Measurements from ENCODE around the gene GPR108.

The GPR108 gene

DNA sequence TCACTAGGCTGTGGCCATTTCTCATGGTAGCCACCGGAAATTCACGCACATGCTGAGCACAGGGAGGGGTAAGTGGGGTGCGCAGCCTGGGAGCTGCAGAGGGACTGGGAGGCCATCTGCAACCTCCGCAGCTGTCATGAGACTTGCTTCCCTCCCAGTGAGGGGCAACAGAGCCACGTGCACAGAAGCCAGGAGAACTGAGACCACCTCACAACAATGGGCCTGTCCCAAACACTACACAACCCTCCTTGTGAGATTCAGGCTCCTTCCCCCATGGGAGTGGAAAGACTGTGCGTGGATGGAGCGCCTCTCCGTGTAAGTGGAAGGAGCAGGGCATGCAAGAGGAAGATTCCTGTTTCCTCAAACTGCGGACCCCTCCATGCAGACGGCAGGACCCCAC is 25.8 kb downstream of the GPR108 start:
- TF ChIP-seq CREB1 (IDR thresholded peaks at IDR 0.05; ENCODE audit: low read depth), result no peak
- TF ChIP-seq USF1 (IDR thresholded peaks at IDR 0.05), result no peak
- no peak for TF ChIP-seq YY1 (IDR thresholded peaks at IDR 0.05; ENCODE audit: low read depth)
- no peak for TF ChIP-seq TEAD4 (IDR thresholded peaks at IDR 0.05)
- TF ChIP-seq CEBPB (IDR thresholded peaks at IDR 0.05), result no peak
- TF ChIP-seq TCF12 (IDR thresholded peaks at IDR 0.05; ENCODE audit: low read depth), result no peak
- no peak for TF ChIP-seq TAF1 (IDR thresholded peaks at IDR 0.05; ENCODE audit: low read depth)
- TF ChIP-seq ZBTB7A (IDR thresholded peaks at IDR 0.05; ENCODE audit: low read depth), result no peak
- TF ChIP-seq EP300 (IDR thresholded peaks at IDR 0.05; ENCODE audit: borderline replicate concordance), result no peak
- TF ChIP-seq EGR1 (IDR thresholded peaks at IDR 0.05), result no peak
- no peak for TF ChIP-seq REST (IDR thresholded peaks at IDR 0.05; ENCODE audit: low read depth)
- TF ChIP-seq NFIC (IDR thresholded peaks at IDR 0.05), result no peak
- no peak for TF ChIP-seq RAD21 (IDR thresholded peaks at IDR 0.05; ENCODE audit: low read depth)

DNA sequence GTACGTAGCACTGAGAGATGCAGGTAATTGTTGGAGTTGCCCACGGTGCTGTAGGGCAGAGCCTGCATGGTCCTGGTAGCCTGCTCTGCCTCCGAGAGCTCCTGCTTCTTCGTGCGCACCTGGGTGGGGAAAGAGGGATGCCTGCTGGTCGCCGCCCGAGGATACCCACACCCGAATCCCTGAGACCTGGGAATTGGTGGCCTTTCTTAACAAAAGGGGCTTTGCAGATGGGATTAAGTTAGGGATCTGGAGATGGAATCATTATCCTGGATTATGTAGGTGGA is 26.4 kb downstream of the GPR108 start:
- TF ChIP-seq USF1 (IDR thresholded peaks at IDR 0.05) (no peak), ZBTB7A (IDR thresholded peaks at IDR 0.05; ENCODE audit: low read depth) (no peak), NFIC (IDR thresholded peaks at IDR 0.05) (no peak), MAX (IDR thresholded peaks at IDR 0.05) (no peak), EP300 (IDR thresholded peaks at IDR 0.05; ENCODE audit: borderline replicate concordance) (no peak)

- no peak for TF ChIP-seq RAD21 (IDR thresholded peaks at IDR 0.05; ENCODE audit: low read depth)
- TF ChIP-seq TCF12 (IDR thresholded peaks at IDR 0.05; ENCODE audit: low read depth), result no peak
- no peak for TF ChIP-seq CEBPB (IDR thresholded peaks at IDR 0.05)
- TF ChIP-seq FOXM1 (IDR thresholded peaks at IDR 0.05; ENCODE audit: borderline replicate concordance, low read depth), result no peak
- TF ChIP-seq EGR1 (IDR thresholded peaks at IDR 0.05), result no peak
- no peak for TF ChIP-seq EP300 (IDR thresholded peaks at IDR 0.05; ENCODE audit: borderline replicate concordance)
- no peak for TF ChIP-seq USF1 (IDR thresholded peaks at IDR 0.05)
- TF ChIP-seq MAX (IDR thresholded peaks at IDR 0.05), result no peak
- TF ChIP-seq REST (IDR thresholded peaks at IDR 0.05; ENCODE audit: low read depth), result no peak
- TF ChIP-seq CREB1 (IDR thresholded peaks at IDR 0.05; ENCODE audit: low read depth), result no peak
- no peak for TF ChIP-seq TEAD4 (IDR thresholded peaks at IDR 0.05)
- TF ChIP-seq YY1 (IDR thresholded peaks at IDR 0.05; ENCODE audit: low read depth), result no peak
- TF ChIP-seq ZBTB7A (IDR thresholded peaks at IDR 0.05; ENCODE audit: low read depth), result no peak
These were observed 26.9 kb downstream of the GPR108 start for GRCh38 chr19:6710273-6711077.

GRCh38 chr19:6709549-6709948 is 27.8 kb downstream of the GPR108 start:
- no peak for TF ChIP-seq RAD21 (IDR thresholded peaks at IDR 0.05; ENCODE audit: low read depth)
- TF ChIP-seq EP300 (IDR thresholded peaks at IDR 0.05; ENCODE audit: borderline replicate concordance), result no peak
- no peak for TF ChIP-seq REST (IDR thresholded peaks at IDR 0.05; ENCODE audit: low read depth)
- no peak for TF ChIP-seq NFIC (IDR thresholded peaks at IDR 0.05)
- no peak for TF ChIP-seq FOXM1 (IDR thresholded peaks at IDR 0.05; ENCODE audit: borderline replicate concordance, low read depth)
- TF ChIP-seq EGR1 (IDR thresholded peaks at IDR 0.05), result no peak
- no peak for TF ChIP-seq YY1 (IDR thresholded peaks at IDR 0.05; ENCODE audit: low read depth)
- no peak for TF ChIP-seq CREB1 (IDR thresholded peaks at IDR 0.05; ENCODE audit: low read depth)
- TF ChIP-seq CEBPB (IDR thresholded peaks at IDR 0.05), result no peak
- no peak for TF ChIP-seq TCF12 (IDR thresholded peaks at IDR 0.05; ENCODE audit: low read depth)
- TF ChIP-seq MAX (IDR thresholded peaks at IDR 0.05), result no peak
- TF ChIP-seq TEAD4 (IDR thresholded peaks at IDR 0.05), result no peak
- no peak for TF ChIP-seq ZBTB7A (IDR thresholded peaks at IDR 0.05; ENCODE audit: low read depth)
- no peak for TF ChIP-seq USF1 (IDR thresholded peaks at IDR 0.05)
- no peak for TF ChIP-seq TAF1 (IDR thresholded peaks at IDR 0.05; ENCODE audit: low read depth)
